Measurements from ENCODE around the gene STK10. TPM values are rescaled to one million over a fixed set of nuclear protein-coding genes. Genes with fewer than 3 reads are reported as not detected.
"Not testable (repeated sequence)": the region's sequence is repeated elsewhere in the genome, so short reads cannot be mapped to it uniquely, and the experiment has no call there.

STK10 gene
- total RNA-seq: 14.9 TPM

DNA sequence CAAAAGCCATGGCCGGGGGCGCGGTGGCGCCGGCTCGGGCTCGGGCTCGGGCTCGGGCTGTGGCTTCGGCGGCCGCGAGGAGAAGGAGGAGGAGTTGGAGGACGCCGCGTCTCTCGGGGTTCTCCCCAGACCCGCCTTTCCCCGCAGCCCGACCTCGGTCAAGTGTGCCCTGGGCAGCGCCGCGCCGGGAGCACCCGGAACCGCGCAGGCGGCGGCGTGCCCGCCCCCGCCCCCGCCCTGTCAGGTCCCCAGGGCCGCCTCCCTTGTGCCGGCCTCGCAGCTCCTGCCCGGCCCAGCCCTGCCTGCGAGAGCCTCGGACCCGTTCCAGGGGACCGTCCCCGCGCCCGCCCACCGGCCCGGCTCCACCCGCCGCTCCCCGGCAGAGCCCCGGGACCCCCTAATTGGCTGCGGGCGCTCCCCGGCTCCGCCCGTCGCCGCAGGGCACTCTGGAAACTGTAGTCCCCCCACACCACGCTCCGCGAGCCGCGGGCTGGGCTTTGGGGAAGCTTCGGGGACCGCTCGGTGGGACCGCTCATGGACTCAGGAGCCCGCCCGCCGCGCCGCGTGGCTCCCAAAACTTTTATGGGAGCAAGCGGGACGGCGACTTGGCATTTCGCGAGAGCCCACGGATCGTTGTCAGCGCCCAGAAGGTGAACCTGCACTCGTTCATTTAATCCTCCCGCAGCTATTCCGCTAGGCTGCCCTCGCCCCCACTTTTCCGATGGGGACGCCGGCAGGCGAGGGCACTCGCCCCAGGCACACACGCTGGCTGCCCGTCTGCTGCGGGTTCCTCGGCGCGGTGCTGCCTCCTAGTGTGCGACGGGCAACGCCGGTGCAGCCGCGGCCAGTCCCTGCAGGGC lies at the start of gene STK10:
Gene STK10, minus strand, starts transcription at position 192 of the 860 bp plus-strand sequence. Its CDS starts 182 bp downstream, at position 10.
- DNase-seq: peak; percentile 95

DNA sequence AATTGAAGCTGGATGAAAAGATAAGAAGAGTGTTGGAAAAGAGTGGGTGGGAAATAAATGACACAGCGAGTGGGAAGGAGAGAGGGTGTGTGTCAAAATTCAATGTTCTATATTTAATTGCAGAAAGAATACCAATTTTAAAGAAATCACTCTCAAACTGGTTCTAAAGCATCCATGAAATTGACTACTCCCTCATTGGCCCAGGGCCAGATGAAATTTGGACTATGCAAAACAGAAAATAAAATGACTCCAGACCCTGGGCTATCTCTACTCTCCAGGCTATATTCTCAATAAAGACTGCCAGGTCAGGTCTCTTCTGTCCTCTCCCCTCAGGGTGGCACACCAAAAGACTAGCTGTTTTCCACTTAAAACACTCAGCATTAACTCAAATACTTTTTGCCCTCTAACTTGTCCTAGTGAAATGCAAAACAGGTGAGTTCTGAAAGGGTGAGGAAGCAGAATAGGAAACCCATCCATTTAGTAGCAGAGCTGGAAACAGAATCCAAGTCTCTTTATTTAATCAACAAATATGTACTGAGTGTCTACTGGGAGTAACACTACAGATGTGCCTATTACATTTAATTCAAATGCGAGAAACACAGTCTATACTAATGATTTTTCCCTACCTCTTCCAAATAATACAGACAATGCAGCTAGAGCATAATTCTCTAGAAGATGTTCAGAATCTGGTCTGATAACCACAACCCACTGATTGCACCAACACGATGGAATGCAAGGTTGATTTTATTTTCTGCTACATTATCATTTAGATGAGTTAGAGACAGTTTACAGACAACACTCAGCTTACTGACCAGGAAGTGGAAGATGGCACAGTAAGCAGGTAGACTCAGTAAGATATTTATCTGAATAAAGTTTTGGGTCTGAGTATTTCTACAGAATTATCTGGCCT lies 48.1 kb upstream of the STK10 start:
- peak; percentile 36 for DNase-seq

DNA sequence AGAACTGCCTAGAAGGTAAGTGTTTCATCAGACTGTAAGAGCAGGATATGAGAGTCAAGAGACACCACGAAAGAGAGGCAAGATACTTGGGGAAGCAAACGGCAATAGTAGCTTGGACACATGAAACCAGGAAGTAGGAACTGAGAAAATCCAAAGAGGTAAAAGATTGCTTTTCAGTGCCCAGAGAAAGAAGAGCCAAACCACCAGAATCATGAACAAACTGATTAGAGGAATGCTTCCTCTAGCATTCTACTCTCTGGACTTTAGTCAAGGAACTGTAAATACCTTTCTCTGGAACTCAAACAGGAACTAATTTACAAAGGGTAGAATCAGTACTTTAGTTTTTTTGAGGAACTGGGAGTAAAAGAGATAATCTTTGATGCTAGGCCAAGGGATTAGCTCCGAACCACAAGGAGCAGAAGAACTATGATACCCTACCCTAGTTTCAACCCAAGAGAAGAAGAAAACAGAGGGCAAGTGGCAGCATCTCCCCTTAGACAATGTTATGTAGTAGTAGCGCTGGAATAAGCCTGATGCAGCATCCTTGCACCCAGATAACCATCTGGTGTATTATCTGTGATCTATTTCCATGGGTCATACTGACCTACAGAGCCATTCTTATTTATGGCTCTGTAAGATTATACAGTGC lies 47.2 kb upstream of the STK10 start:
- DNase-seq: no peak

DNA sequence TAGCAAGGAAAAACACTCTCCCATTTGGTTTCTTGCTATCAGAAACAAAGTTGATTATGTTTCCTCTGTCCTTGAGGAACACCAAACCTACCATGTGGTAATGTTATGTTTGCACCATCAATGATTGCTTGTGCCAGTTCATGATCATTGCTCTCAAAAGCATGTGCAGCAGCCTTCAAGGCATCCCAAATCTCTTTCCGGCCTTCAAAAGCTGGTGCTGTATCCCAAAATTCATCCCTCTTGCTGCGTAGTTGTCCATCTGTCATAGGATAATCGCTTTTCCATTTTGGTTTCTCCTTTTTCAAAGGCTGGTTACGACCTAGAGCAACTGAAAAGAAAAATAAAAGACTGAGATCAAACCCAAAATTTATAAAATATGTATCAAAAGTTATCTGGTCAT lies 46.0 kb upstream of the STK10 start:
- DNase-seq: no peak

DNA sequence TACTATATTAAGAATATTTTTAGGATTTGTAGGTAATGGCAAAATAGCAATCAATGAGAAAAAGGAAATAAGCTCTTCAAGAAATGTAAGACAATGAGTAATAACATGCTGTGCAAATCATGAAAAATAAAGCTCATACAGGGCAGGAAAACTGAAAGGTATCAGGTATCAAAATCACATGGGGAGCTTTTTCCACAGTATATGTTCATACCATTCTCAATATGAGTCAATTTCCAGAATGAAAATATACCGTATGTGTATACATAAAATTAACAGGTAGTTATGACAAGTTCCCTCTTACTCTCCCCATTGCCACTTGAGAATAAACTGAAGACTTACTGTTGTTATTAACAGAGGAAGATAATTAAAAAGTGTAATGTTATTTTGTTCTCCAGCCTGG lies 41.9 kb upstream of the STK10 start:
- no peak for DNase-seq

DNA sequence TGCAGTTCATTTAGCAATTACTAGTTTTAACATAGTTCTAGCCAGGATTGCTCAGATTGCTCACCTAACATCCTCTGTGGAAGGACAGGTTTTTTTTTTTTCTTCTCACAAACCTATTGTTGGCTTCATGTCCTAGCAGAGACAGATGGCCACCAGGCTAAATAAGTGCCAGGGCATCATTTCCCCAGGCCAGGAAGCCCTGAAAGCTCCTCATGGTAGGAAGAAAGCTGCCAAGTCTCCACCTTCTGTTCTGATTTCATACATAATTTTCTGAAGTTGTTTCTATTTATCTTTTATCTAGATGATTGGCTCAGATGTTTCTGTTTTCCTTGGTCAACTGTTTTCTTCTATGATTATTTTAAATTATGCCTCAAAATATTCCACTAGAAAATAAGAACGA lies 37.0 kb upstream of the STK10 start:
- no peak for DNase-seq

DNA sequence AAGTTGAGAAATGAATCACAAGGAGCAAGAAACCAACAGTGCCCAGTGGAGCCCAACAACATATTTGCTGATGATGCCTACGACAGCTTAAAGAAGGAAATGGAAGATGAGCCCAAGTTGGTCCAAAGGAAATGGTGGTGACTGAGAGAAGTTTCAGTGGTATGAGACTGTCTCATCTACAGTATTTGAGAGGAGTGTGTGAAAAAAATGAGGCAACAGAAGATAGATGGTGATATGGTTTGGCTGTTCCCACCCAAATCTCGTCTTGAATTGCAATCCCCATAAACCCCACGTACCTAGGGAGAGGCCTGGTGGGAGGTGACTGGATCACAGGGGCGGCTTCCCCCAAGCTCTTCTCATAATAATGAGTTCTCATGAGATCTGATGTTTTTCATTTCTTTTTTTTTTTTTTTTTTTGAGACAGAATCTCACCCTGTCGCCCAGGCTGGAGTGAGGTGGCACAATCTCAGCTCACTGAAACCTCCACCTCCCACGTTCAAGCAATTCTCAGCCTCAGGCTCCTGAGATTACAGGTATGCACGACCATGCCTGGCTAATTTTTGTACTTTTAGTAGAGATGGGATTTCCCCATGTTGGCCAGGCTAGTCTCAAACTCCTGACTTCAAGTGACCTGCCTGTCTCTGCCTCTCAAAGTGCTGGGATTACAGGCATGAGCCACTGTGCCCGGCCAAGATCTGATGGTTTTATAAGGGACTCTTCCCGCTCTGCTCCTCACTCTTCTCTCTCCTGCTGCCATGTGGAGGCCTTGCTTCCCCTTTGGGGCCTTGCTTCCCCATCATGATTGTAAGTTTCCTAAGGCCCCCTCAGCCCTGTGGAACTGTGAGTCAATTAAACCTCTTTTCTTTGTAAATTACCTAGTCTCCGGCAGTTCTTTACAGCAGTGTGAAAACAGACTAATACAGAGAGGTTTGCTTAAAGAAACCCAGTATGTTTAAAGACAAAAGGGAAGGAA lies 36.2 kb upstream of the STK10 start:
- DNase-seq: no peak

DNA sequence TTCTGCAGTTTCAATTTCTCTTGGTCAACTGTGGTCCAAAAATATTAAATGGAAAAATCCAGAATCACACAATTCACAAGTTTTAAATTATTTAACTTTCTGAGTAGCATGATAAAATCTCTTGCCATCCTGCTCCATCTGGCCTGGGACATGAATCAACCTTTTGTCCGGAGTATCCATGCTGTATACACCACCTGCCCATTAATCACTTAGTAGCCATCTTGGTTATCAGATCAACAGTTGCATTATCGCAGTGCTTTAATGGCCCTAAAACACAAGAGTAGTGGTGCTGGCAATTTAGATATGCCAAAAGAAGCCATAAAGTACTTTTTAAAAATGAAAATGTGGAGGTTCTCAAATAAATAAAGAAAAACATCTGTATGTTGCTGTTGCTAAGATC lies 31.3 kb upstream of the STK10 start:
- no peak for DNase-seq

DNA sequence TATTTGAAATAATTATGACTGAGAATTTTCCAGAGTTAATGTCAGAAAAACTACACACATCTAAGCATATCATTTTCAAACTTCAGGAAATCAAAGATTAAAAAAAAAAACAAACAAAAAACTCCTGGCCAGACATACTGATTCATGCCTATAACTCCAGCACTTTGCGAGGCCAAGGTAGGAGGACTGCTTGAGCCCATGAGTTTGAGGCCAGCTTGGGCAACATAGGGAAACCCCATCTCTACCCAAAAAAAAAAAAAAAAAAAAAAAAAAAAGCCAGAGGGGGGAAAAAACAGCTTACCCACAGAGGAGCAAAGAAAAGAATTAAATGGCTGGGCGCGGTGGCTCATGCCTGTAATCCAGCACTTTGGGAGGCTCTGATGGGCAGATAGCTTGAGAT lies 28.3 kb upstream of the STK10 start:
- no peak for DNase-seq

DNA sequence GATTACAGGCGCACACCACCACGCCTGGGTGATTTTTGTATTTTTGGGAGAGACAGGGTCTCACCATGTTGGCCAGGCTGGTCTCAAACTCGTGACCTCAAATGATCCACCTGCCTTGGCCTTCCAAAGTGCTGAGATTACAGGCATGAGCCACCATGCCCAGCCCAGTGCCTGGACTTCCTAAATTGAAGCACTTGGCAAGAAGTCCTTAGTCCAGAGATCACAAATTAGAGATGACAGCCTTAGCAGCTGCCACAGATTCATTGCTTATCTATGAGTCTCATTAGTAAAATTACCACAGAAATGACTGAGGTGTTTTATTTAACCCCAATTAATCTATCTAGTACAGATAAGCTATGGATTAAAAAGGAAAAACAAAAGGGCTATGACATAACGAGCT lies 25.1 kb upstream of the STK10 start:
- no peak for DNase-seq

DNA sequence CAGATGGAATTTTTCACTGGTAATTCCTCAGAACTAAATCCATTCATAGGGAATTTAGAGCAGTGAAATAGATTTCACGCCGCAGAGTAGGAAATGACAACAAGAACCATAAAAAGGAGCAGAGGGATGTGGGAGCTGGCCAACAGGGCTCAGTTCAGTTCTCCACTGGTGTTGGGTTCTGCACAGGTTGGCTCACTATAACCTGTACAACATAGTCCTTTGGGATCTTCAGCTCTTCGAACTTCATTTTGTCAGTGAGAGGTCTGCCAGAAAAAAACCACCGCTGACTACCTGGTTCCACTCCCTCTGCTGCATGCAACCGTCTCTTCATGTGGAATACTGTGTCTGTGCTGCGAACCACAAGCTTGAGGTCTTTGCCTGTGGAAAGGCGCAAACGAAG lies 23.7 kb upstream of the STK10 start:
- peak; percentile 29 for DNase-seq

DNA sequence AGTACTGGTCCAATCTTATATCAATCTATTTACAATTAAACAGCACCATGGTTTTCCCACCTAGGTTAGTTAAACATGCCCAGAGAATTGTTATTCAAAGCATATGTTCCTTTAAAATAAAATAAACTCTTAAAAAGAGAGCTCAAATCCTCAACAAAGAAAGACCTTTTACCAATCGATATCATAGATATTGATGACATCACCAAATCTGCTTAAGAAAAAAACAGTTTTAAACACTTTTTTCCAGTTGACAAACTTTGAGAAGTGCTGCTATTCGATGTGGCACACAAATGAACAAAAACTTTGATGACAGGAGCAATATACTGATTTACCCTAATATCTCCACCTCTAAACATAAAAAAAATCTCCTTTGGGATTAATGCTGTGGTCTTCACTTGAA lies 21.7 kb upstream of the STK10 start:
- DNase-seq: no peak

DNA sequence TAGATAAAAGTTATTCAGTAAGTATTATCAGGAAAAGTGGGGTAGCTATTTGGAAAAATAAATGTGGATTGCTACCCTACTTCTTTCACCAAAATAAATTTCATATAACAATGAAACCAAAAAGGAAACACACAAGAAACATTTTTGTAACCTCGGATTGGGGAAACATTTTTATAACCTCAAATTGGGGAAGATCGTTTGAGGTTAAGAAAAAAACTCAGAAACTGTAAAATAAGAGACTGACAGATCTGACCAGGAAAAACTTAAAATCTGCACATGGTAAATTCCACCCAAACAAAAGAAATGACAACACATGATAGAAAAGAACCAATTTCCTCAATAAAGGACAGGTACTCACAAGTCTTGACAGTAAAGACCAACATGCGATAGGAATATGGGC lies 19.5 kb upstream of the STK10 start:
- no peak for DNase-seq

DNA sequence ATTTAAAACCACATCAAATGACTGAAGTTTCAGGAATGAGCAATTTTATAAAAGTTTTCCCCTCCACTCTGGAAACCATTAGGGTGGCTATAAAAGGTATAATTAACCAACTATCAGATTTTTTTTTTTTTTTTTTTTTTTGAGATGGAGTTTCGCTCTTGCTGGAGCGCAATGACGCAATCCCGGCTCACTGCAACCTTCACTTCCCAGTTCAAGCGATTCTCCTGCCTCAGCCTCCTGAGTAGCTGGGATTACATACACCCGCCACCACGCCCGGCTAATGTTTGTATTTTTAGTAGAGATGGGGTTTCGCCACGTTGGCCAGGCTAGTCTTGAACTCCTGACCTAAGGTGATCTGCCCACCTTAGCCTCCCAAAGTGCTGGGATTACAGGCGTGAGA lies 18.0 kb upstream of the STK10 start:
- DNase-seq: not testable (repeated sequence)

DNA sequence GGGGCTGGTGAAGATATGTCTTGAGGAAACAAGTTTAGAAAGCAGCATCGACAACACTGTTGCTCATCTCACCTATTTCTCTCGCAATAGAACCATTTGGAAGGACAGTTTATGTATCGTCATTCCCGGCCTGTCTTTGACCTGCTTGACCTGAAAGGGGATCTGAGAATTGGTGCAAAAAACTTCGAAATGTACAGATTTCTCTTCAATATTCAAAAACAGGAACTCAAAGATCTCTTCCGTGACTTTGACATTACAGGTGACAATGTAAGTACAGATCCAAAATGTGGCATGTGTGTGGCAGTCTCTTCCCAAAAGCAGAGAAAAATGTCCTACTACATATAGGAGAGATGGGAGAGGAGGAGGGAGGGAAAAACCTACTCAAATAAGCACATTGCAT lies 12.5 kb upstream of the STK10 start:
- no peak for DNase-seq

DNA sequence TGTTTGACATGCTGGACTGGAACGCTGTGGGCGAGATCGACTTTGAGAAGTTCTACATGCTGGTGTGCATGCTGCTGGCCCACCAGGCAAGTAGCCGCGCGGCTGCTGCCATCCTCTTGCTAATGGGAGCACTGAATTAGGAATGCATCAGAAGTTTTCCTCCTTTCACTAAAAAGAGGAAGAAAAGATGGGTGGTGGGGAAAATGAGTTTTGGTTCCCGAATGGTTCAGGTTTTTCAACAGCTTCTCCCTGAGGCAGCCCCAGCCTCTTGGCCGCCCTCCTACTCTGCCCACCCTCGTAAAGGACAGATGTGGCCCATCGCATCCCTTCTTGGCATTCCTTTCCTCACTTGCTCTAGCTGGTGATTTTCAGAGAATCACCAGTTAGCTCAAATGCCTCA lies 11.4 kb upstream of the STK10 start:
- no peak for DNase-seq

DNA sequence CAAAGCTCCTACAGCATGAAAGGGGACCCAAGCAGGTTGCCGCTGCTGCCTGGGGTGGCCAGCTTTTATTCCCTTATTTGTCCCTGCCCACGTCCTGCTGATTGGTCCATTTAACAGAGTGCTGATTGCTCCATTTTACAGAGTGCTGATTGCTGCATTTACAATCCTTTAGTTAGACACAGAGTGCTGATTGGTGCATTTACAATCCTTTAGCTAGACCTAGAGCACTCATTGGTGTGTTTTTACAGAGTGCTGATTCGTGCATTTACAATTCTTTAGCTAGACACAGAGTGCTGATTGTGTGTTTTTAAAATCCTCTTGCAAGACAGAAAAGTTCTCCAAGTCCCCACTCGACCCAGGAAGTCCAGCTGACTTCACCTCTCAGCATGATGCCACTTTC lies 9.8 kb upstream of the STK10 start:
- not testable (repeated sequence) for DNase-seq

DNA sequence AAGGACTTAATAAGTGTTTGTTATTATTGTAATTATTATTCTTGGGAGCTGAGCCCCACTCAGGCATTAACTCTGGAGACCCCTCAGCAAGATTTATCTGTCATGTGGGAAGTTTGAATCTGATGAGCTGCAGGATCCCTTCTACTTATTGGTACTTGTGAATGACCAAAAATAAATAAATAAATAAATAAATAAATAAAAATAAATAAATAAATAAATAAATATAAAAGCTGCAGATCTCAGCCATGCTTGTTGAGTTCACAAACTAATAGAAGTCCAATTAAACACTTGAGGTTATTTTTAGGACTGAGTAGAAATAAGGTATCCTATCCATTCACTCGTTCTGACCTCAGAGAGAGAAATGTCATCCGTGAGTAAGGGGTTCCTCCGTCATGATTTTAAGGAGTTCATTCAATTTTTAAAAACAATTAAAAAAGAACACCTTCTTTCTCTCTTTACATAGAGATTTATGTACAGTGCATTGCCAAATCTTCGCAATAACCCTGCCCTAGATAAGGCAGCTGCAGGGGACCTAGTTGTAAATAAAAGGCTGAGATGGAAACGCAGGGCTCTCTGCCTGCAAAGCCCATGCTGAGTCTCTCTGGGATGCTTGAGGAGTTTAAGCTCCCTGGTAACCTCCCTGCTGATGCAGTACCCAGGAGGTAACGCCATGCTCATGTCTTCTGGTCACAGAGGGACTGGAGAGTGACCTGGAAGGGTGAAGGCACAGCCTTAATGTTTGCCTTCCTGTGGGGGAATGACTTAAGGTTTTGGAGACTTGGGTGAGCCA lies 7.2 kb upstream of the STK10 start:
- DNase-seq: no peak

DNA sequence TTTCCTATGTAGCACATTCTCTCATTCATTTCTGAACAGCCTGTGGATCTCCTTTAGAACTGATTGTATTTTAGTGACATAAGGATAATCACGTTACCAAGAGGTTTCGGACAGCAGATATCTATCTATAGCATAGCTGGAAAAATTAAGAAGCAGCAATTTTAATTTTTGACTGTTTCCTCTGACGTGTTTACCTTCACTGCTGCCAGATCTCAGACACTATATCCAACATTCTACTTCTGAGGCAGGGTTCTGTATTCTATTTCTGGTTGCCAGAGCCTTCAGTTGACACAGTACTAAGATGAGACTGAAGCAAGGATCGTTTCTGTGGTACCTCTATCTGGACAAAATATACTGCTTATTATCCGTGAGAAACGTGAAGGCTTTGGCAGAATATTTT lies 5.8 kb upstream of the STK10 start, which contains the start of gene EFCAB9:
Gene EFCAB9, plus strand, starts transcription at position 301 of the 400 bp plus-strand sequence. Its CDS starts 1 bp downstream, at position 302.
- DNase-seq: no peak

DNA sequence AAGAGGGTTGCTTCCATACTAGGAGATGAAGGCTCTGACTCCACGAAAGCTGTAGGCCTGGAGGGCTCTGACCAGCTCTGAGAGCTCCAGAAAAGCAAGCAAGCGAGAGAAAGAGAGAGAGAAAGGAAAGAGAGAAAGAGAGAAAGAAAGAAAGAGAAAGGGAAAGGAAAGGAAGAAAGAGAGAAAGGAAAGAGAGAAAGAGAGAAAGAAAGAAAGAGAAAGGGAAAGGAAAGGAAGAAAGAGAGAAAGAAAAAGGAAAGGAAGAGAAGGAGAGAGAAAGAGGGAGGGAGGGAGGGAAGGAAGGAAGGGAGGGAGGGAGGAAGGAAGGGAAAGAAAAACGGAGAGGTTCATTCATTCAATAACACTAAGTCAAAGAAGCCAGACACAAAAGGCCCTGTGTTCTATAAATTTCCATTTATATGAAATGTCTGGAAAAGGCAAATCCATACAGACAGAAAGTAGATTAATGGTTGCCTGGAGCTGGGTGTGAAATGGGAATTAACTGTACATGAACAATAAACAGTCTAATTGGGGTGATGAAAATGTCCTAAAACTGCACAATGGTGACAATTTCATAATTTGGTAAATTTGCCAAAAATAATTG lies 1.8 kb upstream of the STK10 start:
- DNase-seq: no peak
